IMR-90 (cell line): ENCODE data around the gene NUDCD3. TPM values are rescaled to one million over a fixed set of nuclear protein-coding genes. Genes with fewer than 3 reads are reported as not detected.

Source experiments
- ATAC-seq: fragments of 200-7000 bp; cut with Tn5 transposase; 2 replicates; pipeline ENCODE4 v1.9.1; 2020; ENCODE audit warnings: low read depth, mild to moderate bottlenecking, moderate library complexity
- BruUV-seq: library from RNA; stranded (reverse); fragments of 400-500 nt; replicated peaks from 2 replicates; lab custom pipeline; 2021; lab: Mats Ljungman, UMichigan
- CTCF ChIA-PET: fragments of 300-600 bp; formaldehyde crosslinking; extraction: SDS; loops from one replicate; lab custom pipeline; 2021; ENCODE audit warnings: antibody characterized with exemption; lab: Yijun Ruan, JAX
- POLR2A ChIA-PET: fragments of 300-600 bp; sonication (Branson Sonifier 250); formaldehyde crosslinking; loops from one replicate; lab custom pipeline; 2022; ENCODE audit warnings: antibody characterized with exemption; ENCODE audit not compliant: unreplicated experiment; lab: Charles Lee
- DNase-seq: peaks from one replicate; pipeline ENCODE4 v3.0.0; 2013
- H2AFZ ChIP-seq: replicated peaks from 2 replicates; pipeline ENCODE3; 2013; ENCODE audit warnings: low read length, mild to moderate bottlenecking; ENCODE audit not compliant: poor library complexity
- H2AK5ac ChIP-seq: 2 replicates; pipeline ENCODE4 v1.6.1; 2013; ENCODE audit warnings: low read depth, low read length, inconsistent platforms
- H2AK9ac ChIP-seq: replicated peaks from 2 replicates; pipeline ENCODE3; 2013; ENCODE audit warnings: mild to moderate bottlenecking, low read depth, low read length, moderate library complexity; ENCODE audit not compliant: poor library complexity
- H2BK120ac ChIP-seq: 2 replicates; pipeline ENCODE4 v1.6.1; 2013; ENCODE audit warnings: low read depth, low read length, inconsistent platforms
- H2BK15ac ChIP-seq: 3 replicates; pipeline ENCODE4 v1.6.1; 2013; ENCODE audit warnings: low read depth, low read length, inconsistent platforms
- H2BK20ac ChIP-seq: 2 replicates; pipeline ENCODE4 v1.6.1; 2013; ENCODE audit warnings: low read depth, mild to moderate bottlenecking, inconsistent platforms, low read length, moderate library complexity
- H2BK5ac ChIP-seq: 2 replicates; pipeline ENCODE4 v1.6.1; 2013; ENCODE audit warnings: mild to moderate bottlenecking, low read depth, low read length, inconsistent platforms; ENCODE audit not compliant: poor library complexity, severe bottlenecking
- H3K14ac ChIP-seq: replicated peaks from 2 replicates; pipeline ENCODE4 v1.6.1; 2013; ENCODE audit warnings: low read depth, low read length, inconsistent platforms
- H3K18ac ChIP-seq: 2 replicates; pipeline ENCODE4 v1.6.1; 2013; ENCODE audit warnings: low read depth, low read length, control low read depth
- H3K23ac ChIP-seq: 2 replicates; pipeline ENCODE4 v1.6.1; 2013; ENCODE audit warnings: low read depth, low read length, inconsistent platforms
- H3K27ac ChIP-seq: 2 replicates; pipeline ENCODE4 v1.5.1; 2013; ENCODE audit warnings: mild to moderate bottlenecking, control low read depth, low read length; ENCODE audit not compliant: insufficient read depth
- H3K27me3 ChIP-seq: 2 replicates; pipeline ENCODE4 v1.6.1; 2013; ENCODE audit warnings: low read length; ENCODE audit not compliant: control insufficient read depth, insufficient read depth
- H3K36me3 ChIP-seq: 2 replicates; pipeline ENCODE4 v1.6.1; 2013; ENCODE audit warnings: low read length, mixed read lengths; ENCODE audit not compliant: control insufficient read depth, insufficient read depth
- H3K4ac ChIP-seq: 2 replicates; pipeline ENCODE4 v1.6.1; 2013; ENCODE audit warnings: low read depth, low read length, inconsistent platforms
- H3K4me1 ChIP-seq: 2 replicates; pipeline ENCODE4 v1.6.1; 2013; ENCODE audit warnings: low read length, mixed read lengths; ENCODE audit not compliant: control insufficient read depth, insufficient read depth
- H3K4me2 ChIP-seq: 2 replicates; pipeline ENCODE4 v1.6.1; 2013; ENCODE audit warnings: low read depth, mild to moderate bottlenecking, control low read depth, low read length, moderate library complexity
- H3K4me3 ChIP-seq: 2 replicates; pipeline ENCODE4 v1.5.1; 2013; ENCODE audit warnings: low read depth, mild to moderate bottlenecking, control low read depth, low read length, moderate library complexity; ENCODE audit not compliant: insufficient read depth
- H3K56ac ChIP-seq: 2 replicates; pipeline ENCODE4 v1.6.1; 2013; ENCODE audit warnings: low read length, inconsistent platforms; ENCODE audit not compliant: insufficient read depth; ENCODE audit errors: extremely low read depth
- H3K79me1 ChIP-seq, 2 experiments: 2 replicates each; pipeline ENCODE4 v1.6.1; 2013; ENCODE audit warnings: low read length in 2 of 2, inconsistent platforms in 1 of 2, low read depth in 1 of 2
- H3K9ac ChIP-seq: 2 replicates; pipeline ENCODE4 v1.6.1; 2013; ENCODE audit warnings: low read depth, low read length, control low read depth
- H3K9me1 ChIP-seq: 2 replicates; pipeline ENCODE4 v1.6.1; 2013; ENCODE audit warnings: low read length, inconsistent platforms; ENCODE audit not compliant: insufficient read depth
- H3K9me3 ChIP-seq: 2 replicates; pipeline ENCODE4 v1.6.1; 2013; ENCODE audit warnings: low read length; ENCODE audit not compliant: control insufficient read depth, insufficient read depth
- H4K20me1 ChIP-seq: 2 replicates; pipeline ENCODE4 v1.6.1; 2013; ENCODE audit warnings: low read length, inconsistent platforms; ENCODE audit not compliant: insufficient read depth
- H4K5ac ChIP-seq: 2 replicates; pipeline ENCODE4 v1.6.1; 2013; ENCODE audit warnings: mild to moderate bottlenecking, low read depth, low read length, control low read depth
- H4K8ac ChIP-seq, 2 experiments: 2 replicates each; pipeline ENCODE4 v1.6.1; 2013; ENCODE audit warnings: low read depth in 2 of 2, low read length in 2 of 2, control low read depth in 1 of 2, inconsistent platforms in 1 of 2
- H4K91ac ChIP-seq: 2 replicates; pipeline ENCODE4 v1.6.1; 2013; ENCODE audit warnings: low read depth, low read length, inconsistent platforms; ENCODE audit not compliant: insufficient read depth
- CHD1 ChIP-seq: IDR thresholded peaks from 2 replicates; pipeline ENCODE4 v1.6.1; 2012; ENCODE audit warnings: low read depth, low read length, improper control_type of control experiment
- NFE2L2 ChIP-seq: fragments of 150-350 bp; IDR thresholded peaks from 2 replicates; pipeline ENCODE4 v1.6.1; 2016; ENCODE audit warnings: low read depth, mild to moderate bottlenecking, low read length
- POLR2A ChIP-seq: IDR thresholded peaks from 2 replicates; pipeline ENCODE4 v1.6.1; 2012; ENCODE audit warnings: mild to moderate bottlenecking, low read depth, low read length
- whole genome bisulfite sequencing, 2 experiments: methylation state at CpG; one replicate each; pipeline versions ENCODE4 v1.1.5 to v1.1.7; 2013; ENCODE audit warnings: missing lambda C conversion rate in 2 of 2; ENCODE audit not compliant: insufficient read length in 1 of 2; ENCODE audit errors: extremely low coverage in 2 of 2; 5-methylcytosine and 5-hydroxymethylcytosine counted together
- dilution Hi-C: fragments of 300-500 bp; cut with HindIII; formaldehyde crosslinking; loops from one replicate; pipeline ENCODE4 v1.14.3; 2018; ENCODE audit warnings: low sequenced_read_pairs; ENCODE audit not compliant: unreplicated experiment
- in situ Hi-C: fragments of 300-500 bp; cut with MboI; formaldehyde crosslinking; loops from 3 replicates; pipeline ENCODE4 v1.14.3; 2019; ENCODE audit warnings: low sequenced_read_pairs, inconsistent platforms, mixed read lengths
- intact Hi-C: fragments of 100-400 bp; cut with micrococcal nuclease; formaldehyde crosslinking; loops from 2 replicates; pipeline ENCODE4 v1.10.0; 2022
- polyA plus RNA-seq, 3 experiments: library from polyadenylated mRNA; depleted of rRNA; stranded (reverse); fragments of >200 nt; gene quantifications; 2 replicates each; pipeline ENCODE4 v1.2.3, GENCODE V29; 2012; ENCODE audit warnings: low replicate concordance in 1 of 3
- total RNA-seq: library from RNA; depleted of rRNA; stranded (reverse); fragments of >200 nt; gene quantifications from 2 replicates; pipeline ENCODE4 v1.2.3, GENCODE V29; 2012

Gene NUDCD3
- total and polyA plus RNA-seq, 2 of the 4 experiments (the other 2 are of a cell fraction) = 49.5 to 76.0 TPM

- H3K27me3 ChIP-seq = peaks cover 25% of the 10 kb centered on the region
- no peak overlapping the region for H2BK120ac ChIP-seq
- H3K9me3 ChIP-seq = peaks cover 7% of the 10 kb centered on the region
- no peak overlapping the region for H2AK5ac ChIP-seq
- no peaks in the 10 kb centered on the region for H3K36me3 ChIP-seq
- BruUV-seq = no TSS peak
- H2BK15ac ChIP-seq = no peak overlapping the region
- dilution Hi-C loops (no loop called here), intact Hi-C loops (no loop called here), in situ Hi-C loops (no loop called here)
- H4K5ac ChIP-seq = no peak overlapping the region
- no peak overlapping the region for H3K14ac ChIP-seq
- no peak overlapping the region for H2AK9ac ChIP-seq
- no peak overlapping the region for H3K56ac ChIP-seq
- H2AFZ ChIP-seq = no peak overlapping the region
- no peak overlapping the region for H2BK5ac ChIP-seq
- no peak overlapping the region for H3K23ac ChIP-seq
- no peak overlapping the region for H3K9ac ChIP-seq
- WGBS, 2 experiments = no CpG with 5 or more reads among the region's 3 CpGs
- no peak overlapping the region for H3K18ac ChIP-seq
- no peak overlapping the region for H3K27ac ChIP-seq
- H3K4me1 ChIP-seq = no peaks in the 10 kb centered on the region
- DNase-seq (no peak), ATAC-seq (no peak)
- no peaks in the 10 kb centered on the region for H3K79me1 ChIP-seq
- H3K4ac ChIP-seq = no peak overlapping the region
- no peak overlapping the region for H3K4me3 ChIP-seq
- H4K91ac ChIP-seq = no peak overlapping the region
- no peak overlapping the region for H4K8ac ChIP-seq
- ChIA-PET CTCF (no interaction called here), POLR2A (no interaction called here)
- no peaks in the 10 kb centered on the region for H4K20me1 ChIP-seq
- TF ChIP-seq POLR2A = no peak
- TF ChIP-seq CHD1 = no peak
- no peak for TF ChIP-seq NFE2L2
- H3K9me1 ChIP-seq = no peaks in the 10 kb centered on the region
- no peak overlapping the region for H3K4me2 ChIP-seq
- H2BK20ac ChIP-seq = no peak overlapping the region
Measured at GRCh38 chr7:44338600-44338999, 151.9 kb downstream of the NUDCD3 start.
